Muscle layer of duodenum (tissue), 2 donors: ENCODE measurements around the gene CPNE2.
"Not testable (repeated sequence)": the region's sequence is repeated elsewhere in the genome, so short reads cannot be mapped to it uniquely, and the experiment has no call there.

Experiments
- H3K27ac ChIP-seq: one replicate; pipeline ENCODE4 v1.7.0; 2013; ENCODE audit warnings: mild to moderate bottlenecking, low read length
- H3K27me3 ChIP-seq: one replicate; pipeline ENCODE4 v1.7.0; 2013; ENCODE audit warnings: low read depth, mild to moderate bottlenecking, control low read depth, low read length
- H3K36me3 ChIP-seq, 2 donors: one replicate each; pipeline ENCODE4 v1.7.0; 2013; ENCODE audit warnings: low read length in 2 of 2, control low read depth in 1 of 2, mild to moderate bottlenecking in 1 of 2; ENCODE audit not compliant: insufficient read depth in 2 of 2, control insufficient read depth in 1 of 2
- H3K4me1 ChIP-seq, 2 donors: one replicate each; pipeline ENCODE4 v1.7.0; 2013; ENCODE audit warnings: low read length in 2 of 2, mild to moderate bottlenecking in 2 of 2, control low read depth in 1 of 2, moderate library complexity in 1 of 2; ENCODE audit not compliant: insufficient read depth in 2 of 2, control insufficient read depth in 1 of 2
- H3K4me3 ChIP-seq, 2 donors: one replicate each; pipeline ENCODE4 v1.7.0; 2013; ENCODE audit warnings: low read length in 2 of 2, low read depth in 1 of 2, mild to moderate bottlenecking in 1 of 2
- H3K9me3 ChIP-seq, 2 donors: one replicate each; pipeline ENCODE4 v1.7.0; 2013; ENCODE audit warnings: low read length in 2 of 2, control low read depth in 1 of 2, mild to moderate bottlenecking in 1 of 2; ENCODE audit not compliant: control insufficient read depth in 1 of 2
- donor health status: healthy.

CPNE2 gene

DNA sequence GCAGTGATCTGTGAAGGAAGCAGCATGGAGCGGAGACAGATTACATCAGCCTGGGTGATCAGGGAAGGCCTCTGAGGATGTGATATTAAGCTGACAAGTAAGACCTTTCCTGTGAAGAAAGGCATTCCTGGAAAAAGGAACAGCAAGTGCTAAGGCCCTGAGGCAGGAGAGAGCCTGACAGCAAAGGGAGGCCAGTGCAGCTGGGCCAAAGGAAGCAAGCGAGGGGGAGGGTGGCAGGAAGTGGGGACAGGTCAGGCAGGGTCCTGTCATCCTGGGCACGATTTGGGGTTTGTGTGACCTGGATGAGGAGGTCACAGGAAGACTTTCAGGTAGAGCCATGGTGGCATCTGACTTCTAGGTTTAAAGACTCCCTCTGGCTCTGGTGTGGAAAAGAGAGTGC is 12.3 kb downstream of the CPNE2 start:
- Histone ChIP-seq H3K27ac (no peak overlapping the region), H3K27me3 (no peaks in the 10 kb centered on the region), H3K4me1 (peaks cover 0 to 8% of the 10 kb centered on the region in 2 donors), H3K4me3 (no peak overlapping the region), H3K36me3 (no peaks in the 10 kb centered on the region), H3K9me3 (no peaks in the 10 kb centered on the region)

DNA sequence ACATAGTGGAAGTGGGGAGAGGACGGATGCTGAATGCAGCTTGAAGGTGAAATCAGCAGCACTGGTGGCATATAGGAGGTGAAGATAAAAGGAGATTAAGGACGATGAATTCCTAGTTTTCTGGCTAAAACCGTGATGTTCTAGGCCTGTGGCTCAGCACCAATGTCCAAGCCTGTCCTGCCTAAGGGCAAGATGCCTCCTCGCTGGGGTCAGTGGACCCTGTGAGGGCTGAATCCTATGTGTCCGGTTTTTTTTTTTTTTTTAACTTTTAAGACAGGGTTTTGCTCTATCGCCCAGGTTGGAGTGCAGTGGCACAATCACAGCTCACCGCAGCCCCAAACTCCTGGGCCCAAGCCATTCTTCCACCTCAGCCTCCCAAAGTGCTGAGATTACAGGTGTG is 12.8 kb downstream of the CPNE2 start:
- Histone ChIP-seq H3K4me1 (peaks cover 0 to 8% of the 10 kb centered on the region in 2 donors), H3K4me3 (no peak overlapping the region), H3K27ac (no peak overlapping the region), H3K9me3 (no peaks in the 10 kb centered on the region), H3K36me3 (no peaks in the 10 kb centered on the region), H3K27me3 (no peaks in the 10 kb centered on the region)

- H3K4me1 ChIP-seq, result peaks cover 0 to 8% of the 10 kb centered on the region in 2 donors
- H3K9me3 ChIP-seq, result no peaks in the 10 kb centered on the region
- no peaks in the 10 kb centered on the region for H3K27me3 ChIP-seq
- H3K36me3 ChIP-seq, result no peaks in the 10 kb centered on the region
- H3K27ac ChIP-seq, result no peak overlapping the region
- no peak overlapping the region for H3K4me3 ChIP-seq
These were observed 14.4 kb downstream of the CPNE2 start for GRCh38 chr16:57106767-57107166.

GRCh38 chr16:57107321-57107922 is 15.0 kb downstream of the CPNE2 start:
- H3K4me1 ChIP-seq, result peaks cover 0 to 8% of the 10 kb centered on the region in 2 donors
- H3K4me3 ChIP-seq, result no peak overlapping the region
- no peaks in the 10 kb centered on the region for H3K36me3 ChIP-seq
- H3K27me3 ChIP-seq, result no peaks in the 10 kb centered on the region
- H3K9me3 ChIP-seq, result no peaks in the 10 kb centered on the region
- no peak overlapping the region for H3K27ac ChIP-seq

DNA sequence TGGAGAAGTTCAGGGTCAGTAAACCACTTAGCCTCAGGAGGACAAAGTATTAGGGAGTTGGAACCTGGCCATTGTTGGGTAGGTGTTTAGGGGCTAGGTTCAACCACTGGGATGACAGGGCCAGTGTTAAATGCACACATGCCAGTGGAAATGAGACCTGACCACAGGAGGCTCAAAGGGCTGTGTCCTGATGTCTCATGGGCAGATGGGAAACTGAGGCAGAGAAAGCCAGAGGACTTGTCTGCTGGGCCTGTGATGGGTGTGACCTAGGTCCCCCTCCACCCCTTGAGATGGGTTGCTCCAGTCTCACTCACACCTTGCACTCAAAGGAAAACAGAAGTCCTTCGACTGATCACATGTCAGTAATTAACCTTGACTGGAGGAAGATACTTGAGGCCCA is 16.0 kb downstream of the CPNE2 start:
- H3K27ac ChIP-seq, result no peak overlapping the region
- H3K4me1 ChIP-seq, result peaks cover 0 to 18% of the 10 kb centered on the region in 2 donors
- no peaks in the 10 kb centered on the region for H3K27me3 ChIP-seq
- H3K4me3 ChIP-seq, result no peak overlapping the region
- peaks cover 3 to 5% of the 10 kb centered on the region in 2 donors for H3K36me3 ChIP-seq
- no peaks in the 10 kb centered on the region for H3K9me3 ChIP-seq

DNA sequence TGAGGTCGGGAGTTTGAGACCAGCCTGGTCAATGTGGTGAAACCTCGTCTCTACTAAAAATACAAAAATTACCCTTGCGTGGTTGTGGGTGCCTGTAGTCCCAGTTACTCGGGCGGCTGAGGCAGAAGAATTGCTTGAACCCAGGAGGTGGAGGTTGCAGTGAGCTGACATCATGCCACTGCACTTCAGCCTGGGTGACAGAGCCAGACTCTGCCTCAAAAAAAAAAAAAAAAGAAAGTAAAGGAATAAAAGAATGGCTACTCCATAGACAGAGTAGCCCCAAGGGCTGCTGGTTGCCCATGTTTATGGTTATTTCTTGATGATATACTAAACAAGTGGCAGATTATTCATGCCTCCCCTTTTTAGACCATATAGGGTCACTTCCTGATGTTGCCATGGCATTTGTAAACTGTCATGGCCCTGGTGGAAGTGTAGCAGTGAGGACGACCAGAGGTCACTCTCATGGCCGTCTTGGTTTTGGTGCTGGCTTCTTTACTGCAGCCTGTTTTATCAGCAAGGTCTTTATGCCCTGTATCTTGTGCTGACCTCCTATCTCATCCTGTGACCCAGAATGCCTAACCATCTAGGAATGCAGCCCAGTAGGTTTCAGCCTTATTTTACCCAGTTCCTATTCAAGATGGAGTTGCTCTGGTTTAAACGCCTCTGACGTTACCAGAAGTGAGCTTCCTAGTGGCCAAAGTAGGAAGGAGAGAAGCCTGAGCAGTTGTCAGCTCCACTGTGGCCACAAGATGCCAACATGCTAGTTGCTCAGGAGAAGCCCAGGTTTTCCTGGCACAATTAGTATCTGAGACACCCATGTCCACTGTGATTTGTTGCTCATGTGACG is 17.1 kb downstream of the CPNE2 start:
- not testable (repeated sequence) for H3K36me3 ChIP-seq, H3K27ac ChIP-seq, H3K27me3 ChIP-seq, H3K4me3 ChIP-seq, H3K9me3 ChIP-seq
- peaks cover 0 to 20% of the 10 kb centered on the region in 2 donors for H3K4me1 ChIP-seq

DNA sequence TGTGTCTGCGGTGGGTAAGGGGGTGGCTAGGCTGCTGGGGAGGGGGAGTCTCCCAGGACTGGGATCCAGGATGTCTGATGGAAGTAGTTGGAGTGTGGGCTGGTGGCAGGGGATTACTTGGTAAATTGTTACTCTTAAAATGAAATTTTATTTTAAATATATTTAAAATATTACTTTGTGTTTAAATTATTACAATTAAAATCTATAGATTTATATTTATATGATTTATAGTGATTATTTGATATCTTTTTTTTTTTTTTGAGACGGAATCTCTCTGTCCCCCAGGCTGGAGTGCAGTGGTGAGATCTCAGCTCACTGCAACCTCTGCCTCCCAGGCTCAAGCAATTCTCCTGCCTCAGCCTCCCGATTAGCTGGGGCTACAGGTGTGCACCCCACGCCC is 18.6 kb downstream of the CPNE2 start:
- Histone ChIP-seq H3K27ac (no peak overlapping the region), H3K9me3 (no peaks in the 10 kb centered on the region), H3K27me3 (no peaks in the 10 kb centered on the region), H3K4me3 (no peak overlapping the region), H3K4me1 (peaks cover 0 to 30% of the 10 kb centered on the region in 2 donors), H3K36me3 (peaks cover 4 to 5% of the 10 kb centered on the region in 2 donors)

DNA sequence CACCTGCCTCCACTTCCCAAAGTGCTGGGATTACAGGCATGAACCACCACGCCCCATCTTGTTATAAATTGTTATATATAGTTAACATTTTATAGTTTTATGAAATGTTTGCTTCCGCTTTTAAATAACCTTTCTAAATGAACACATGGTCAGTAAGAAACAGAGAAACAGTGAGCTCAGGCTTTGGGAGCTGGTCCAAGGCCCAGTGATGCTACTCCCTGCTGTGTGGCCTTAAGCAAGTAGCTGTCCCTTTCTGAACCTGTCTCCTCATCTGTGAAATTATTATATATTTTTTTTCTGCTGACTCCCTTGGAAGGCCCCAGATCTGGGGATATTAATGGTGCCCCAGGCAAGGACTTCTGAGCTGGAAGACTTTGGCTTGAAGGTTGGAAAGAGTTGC is 19.0 kb downstream of the CPNE2 start:
- Histone ChIP-seq H3K4me1 (peaks cover 0 to 35% of the 10 kb centered on the region in 2 donors), H3K27ac (no peak overlapping the region)

GRCh38 chr16:57112403-57113041 is 20.1 kb downstream of the CPNE2 start:
- Histone ChIP-seq H3K36me3 (peaks cover 5 to 9% of the 10 kb centered on the region in 2 donors), H3K27ac (no peak overlapping the region), H3K4me1 (peaks cover 0 to 28% of the 10 kb centered on the region in 2 donors)

More for the DNA sequence above, 19.0 kb downstream of the CPNE2 start:
- H3K9me3 ChIP-seq, result no peaks in the 10 kb centered on the region
- no peak overlapping the region for H3K4me3 ChIP-seq
- no peaks in the 10 kb centered on the region for H3K27me3 ChIP-seq
- peaks cover 4 to 5% of the 10 kb centered on the region in 2 donors for H3K36me3 ChIP-seq

GRCh38 chr16:57113042-57113453 is 20.7 kb downstream of the CPNE2 start:
- H3K4me1 ChIP-seq, result peaks cover 0 to 28% of the 10 kb centered on the region in 2 donors
- H3K36me3 ChIP-seq, result peaks cover 5 to 14% of the 10 kb centered on the region in 2 donors
- no peak overlapping the region for H3K27ac ChIP-seq
- no peaks in the 10 kb centered on the region for H3K9me3 ChIP-seq
- no peak overlapping the region for H3K4me3 ChIP-seq
- H3K27me3 ChIP-seq, result no peaks in the 10 kb centered on the region

More at GRCh38 chr16:57112403-57113041, 20.1 kb downstream of the CPNE2 start:
- H3K9me3 ChIP-seq, result no peaks in the 10 kb centered on the region
- no peaks in the 10 kb centered on the region for H3K27me3 ChIP-seq
- H3K4me3 ChIP-seq, result no peak overlapping the region

DNA sequence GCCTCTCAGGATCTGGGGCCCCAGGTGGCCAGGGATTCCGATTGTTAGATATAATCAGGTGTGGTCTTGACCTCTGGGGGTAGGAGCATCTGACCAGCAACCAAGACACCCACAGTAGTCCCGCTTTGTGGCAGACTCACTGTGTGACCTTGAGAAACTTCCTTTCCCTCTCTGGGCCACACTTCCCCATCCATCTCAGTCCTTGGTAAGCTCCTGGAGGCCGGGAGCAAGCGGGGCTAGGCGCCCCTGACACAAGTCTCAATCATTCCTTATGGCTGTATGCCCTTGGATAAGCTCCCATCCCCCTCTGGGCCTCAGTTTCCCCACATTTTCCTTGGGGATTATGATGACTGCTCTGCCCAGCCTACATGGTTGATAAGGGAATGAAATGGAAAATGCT is 21.3 kb downstream of the CPNE2 start:
- Histone ChIP-seq H3K4me1 (peaks cover 0 to 28% of the 10 kb centered on the region in 2 donors), H3K27me3 (no peaks in the 10 kb centered on the region), H3K4me3 (no peak overlapping the region), H3K36me3 (peaks cover 5 to 14% of the 10 kb centered on the region in 2 donors), H3K27ac (no peak overlapping the region), H3K9me3 (no peaks in the 10 kb centered on the region)
